Peyer's patch (tissue), 4 donors: ENCODE measurements around the gene PLA2G2F.

Experiments
- CTCF ChIP-seq, 6 experiments: fragments of 450-650 bp in 4 of 6; fragments of 200-600 bp in 2 of 6; sonication (generic) in 1 of 6; IDR thresholded peaks; one replicate each; pipeline ENCODE4 v1.5.1; 2017 to 2019; ENCODE audit warnings: antibody characterized with exemption in 6 of 6, mild to moderate bottlenecking in 3 of 6, moderate library complexity in 1 of 6
- POLR2A ChIP-seq, 2 donors: fragments of 450-650 bp; IDR thresholded peaks; one replicate each; pipeline ENCODE4 v1.5.1; 2017; ENCODE audit warnings: antibody characterized with exemption in 2 of 2, mild to moderate bottlenecking in 2 of 2, moderate library complexity in 2 of 2

- TF ChIP-seq POLR2A (IDR thresholded peaks at IDR 0.05) (no peak), CTCF (IDR thresholded peaks at IDR 0.05) (no peak)
Measured at GRCh38 chr1:20199840-20200239, 60.7 kb downstream of the PLA2G2F start.
